Vagina (tissue), 2 donors: Measurements from ENCODE around the gene LRRC1. TPM values are rescaled to one million over a fixed set of nuclear protein-coding genes. Genes with fewer than 3 reads are reported as not detected.

Source experiments
- DNase-seq, 2 donors: peaks; one replicate each; pipeline ENCODE4 v3.0.0-alpha.2; 2017; ENCODE audit errors: extremely low spot score in 2 of 2
- H3K27ac ChIP-seq: fragments of 200-600 bp; sonication (generic); one replicate; pipeline ENCODE4 v1.5.1; 2019
- H3K27me3 ChIP-seq: fragments of 200-600 bp; sonication (generic); one replicate; pipeline ENCODE4 v1.5.1; 2019
- H3K36me3 ChIP-seq, 2 donors: fragments of 200-600 bp; sonication (generic); one replicate each; pipeline ENCODE4 v1.5.1; 2017 to 2019
- H3K4me1 ChIP-seq: fragments of 200-600 bp; sonication (generic); one replicate; pipeline ENCODE4 v1.5.1; 2019
- H3K4me3 ChIP-seq, 2 donors: fragments of 200-600 bp; sonication (generic); 1 replicate in 1 of 2; 2 replicates in 1 of 2; pipeline ENCODE4 v1.5.1; 2016 to 2019
- H3K9me3 ChIP-seq: fragments of 200-600 bp; sonication (generic); one replicate; pipeline ENCODE4 v1.5.1; 2019
- POLR2A ChIP-seq, 2 donors: fragments of 450-650 bp; IDR thresholded peaks; one replicate each; pipeline ENCODE4 v1.6.1; 2017; ENCODE audit warnings: antibody characterized with exemption in 2 of 2, mild to moderate bottlenecking in 2 of 2, moderate library complexity in 2 of 2
- POLR2AphosphoS5 ChIP-seq, 2 donors: sonication (generic); formaldehyde crosslinking; IDR thresholded peaks; one replicate each; pipeline ENCODE4 v1.9.0; 2017; ENCODE audit warnings: antibody characterized with exemption in 2 of 2, mild to moderate bottlenecking in 2 of 2, low read depth in 1 of 2; ENCODE audit not compliant: insufficient read depth in 1 of 2
- intact Hi-C: fragments of 100-400 bp; cut with DNase I; formaldehyde crosslinking; loops from one replicate; pipeline ENCODE4 v1.15.1; 2023
- total RNA-seq: library from RNA; depleted of rRNA; stranded (reverse); fragments of >200 nt; gene quantifications from one replicate; pipeline ENCODE4 v1.2.3, GENCODE V29; 2016
- TF ChIP-seq, protein P1 (sequence below), 3 experiments: fragments of 450-650 bp in 2 of 3; fragments of 200-600 bp in 1 of 3; sonication (generic) in 1 of 3; IDR thresholded peaks; one replicate each; pipeline ENCODE4 v1.5.1; 2017 to 2019; ENCODE audit warnings: antibody characterized with exemption in 3 of 3, mild to moderate bottlenecking in 2 of 3, moderate library complexity in 2 of 3

Gene LRRC1
- total RNA-seq, 1 donor from 2014 or later = 52.5 TPM

DNA sequence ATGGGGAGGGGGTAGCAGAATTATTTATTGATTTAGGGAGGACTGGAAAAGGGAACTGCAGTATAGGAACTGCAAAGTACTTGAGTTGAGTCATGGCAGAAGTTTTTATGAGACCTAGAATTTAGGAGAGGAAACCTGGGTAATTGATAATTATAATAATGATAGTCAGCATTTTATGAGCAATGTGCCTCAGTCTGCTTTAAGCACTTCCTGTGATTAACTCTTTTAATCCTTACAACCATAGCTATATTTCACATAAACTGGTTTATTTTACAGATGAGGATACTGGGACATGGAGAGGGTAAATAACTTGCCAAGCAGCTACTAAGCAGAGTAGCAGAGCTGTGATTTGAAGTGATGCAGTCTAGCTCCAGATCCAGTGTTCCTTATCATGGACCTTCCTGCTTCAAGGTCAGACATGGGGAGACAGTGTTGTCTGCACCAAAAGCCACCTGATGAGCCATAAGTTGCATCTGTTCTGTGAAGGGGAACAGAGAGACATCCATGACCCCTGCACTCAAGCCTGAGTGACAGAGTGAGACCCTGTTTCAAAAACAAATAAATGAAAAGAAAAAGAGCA, 13.6 kb downstream of the LRRC1 start:
- TF ChIP-seq, protein P1, sequence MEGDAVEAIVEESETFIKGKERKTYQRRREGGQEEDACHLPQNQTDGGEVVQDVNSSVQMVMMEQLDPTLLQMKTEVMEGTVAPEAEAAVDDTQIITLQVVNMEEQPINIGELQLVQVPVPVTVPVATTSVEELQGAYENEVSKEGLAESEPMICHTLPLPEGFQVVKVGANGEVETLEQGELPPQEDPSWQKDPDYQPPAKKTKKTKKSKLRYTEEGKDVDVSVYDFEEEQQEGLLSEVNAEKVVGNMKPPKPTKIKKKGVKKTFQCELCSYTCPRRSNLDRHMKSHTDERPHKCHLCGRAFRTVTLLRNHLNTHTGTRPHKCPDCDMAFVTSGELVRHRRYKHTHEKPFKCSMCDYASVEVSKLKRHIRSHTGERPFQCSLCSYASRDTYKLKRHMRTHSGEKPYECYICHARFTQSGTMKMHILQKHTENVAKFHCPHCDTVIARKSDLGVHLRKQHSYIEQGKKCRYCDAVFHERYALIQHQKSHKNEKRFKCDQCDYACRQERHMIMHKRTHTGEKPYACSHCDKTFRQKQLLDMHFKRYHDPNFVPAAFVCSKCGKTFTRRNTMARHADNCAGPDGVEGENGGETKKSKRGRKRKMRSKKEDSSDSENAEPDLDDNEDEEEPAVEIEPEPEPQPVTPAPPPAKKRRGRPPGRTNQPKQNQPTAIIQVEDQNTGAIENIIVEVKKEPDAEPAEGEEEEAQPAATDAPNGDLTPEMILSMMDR (IDR thresholded peaks at IDR 0.05) = no peak
- TF ChIP-seq POLR2AphosphoS5 (IDR thresholded peaks at IDR 0.05; ENCODE audit: insufficient read depth in 1 of 2, low read depth in 1 of 2) (no peak), POLR2A (IDR thresholded peaks at IDR 0.05) (no peak)
- no peaks in the 10 kb centered on the region for H3K9me3 ChIP-seq
- intact Hi-C loops = no loop called here
- H3K36me3 ChIP-seq = no peaks in the 10 kb centered on the region
- no peak for DNase-seq
- H3K4me3 ChIP-seq = no peak overlapping the region
- peaks cover 32% of the 10 kb centered on the region for H3K4me1 ChIP-seq
- H3K27me3 ChIP-seq = no peaks in the 10 kb centered on the region
- no peak overlapping the region for H3K27ac ChIP-seq

GRCh38 chr6:53809691-53810090, 14.9 kb downstream of the LRRC1 start:
- no peaks in the 10 kb centered on the region for H3K36me3 ChIP-seq
- H3K27ac ChIP-seq = no peak overlapping the region
- no peak overlapping the region for H3K4me3 ChIP-seq
- intact Hi-C loops = no loop called here
- H3K9me3 ChIP-seq = no peaks in the 10 kb centered on the region
- TF ChIP-seq POLR2A (IDR thresholded peaks at IDR 0.05) (no peak), POLR2AphosphoS5 (IDR thresholded peaks at IDR 0.05; ENCODE audit: insufficient read depth in 1 of 2, low read depth in 1 of 2) (no peak)
- TF ChIP-seq, protein P1 (IDR thresholded peaks at IDR 0.05) = no peak
- H3K27me3 ChIP-seq = no peaks in the 10 kb centered on the region
- DNase-seq = no peak
- peaks cover 41% of the 10 kb centered on the region for H3K4me1 ChIP-seq

DNA sequence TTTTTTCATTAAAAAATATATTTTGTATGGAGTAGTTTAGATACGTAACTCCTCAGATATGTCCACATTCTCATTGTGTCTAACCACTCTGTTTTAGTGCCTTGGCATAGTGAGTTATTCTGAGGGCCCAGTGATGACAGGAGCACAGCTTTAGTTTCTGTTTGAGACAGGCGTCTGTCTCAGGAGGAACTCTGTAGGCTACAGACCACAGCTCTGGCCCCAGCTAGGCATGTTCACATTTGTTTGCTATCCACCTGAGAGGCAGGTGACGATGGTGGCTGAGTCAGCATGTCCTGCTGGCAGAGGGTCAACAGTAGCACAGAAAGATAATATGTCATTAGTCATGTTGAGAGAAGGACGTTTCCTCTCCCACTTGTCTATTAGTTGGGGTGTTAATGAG, 16.3 kb downstream of the LRRC1 start:
- intact Hi-C loops = no loop called here
- H3K9me3 ChIP-seq = no peaks in the 10 kb centered on the region
- H3K27me3 ChIP-seq = no peaks in the 10 kb centered on the region
- no peak overlapping the region for H3K4me3 ChIP-seq
- no peak overlapping the region for H3K27ac ChIP-seq
- peaks cover 54% of the 10 kb centered on the region for H3K4me1 ChIP-seq
- TF ChIP-seq POLR2A (IDR thresholded peaks at IDR 0.05) = no peak
- peak in 1 of 2 donors; percentile 70 for TF ChIP-seq POLR2AphosphoS5 (IDR thresholded peaks at IDR 0.05; ENCODE audit: insufficient read depth in 1 of 2, low read depth in 1 of 2)
- no peak for DNase-seq
- H3K36me3 ChIP-seq = no peaks in the 10 kb centered on the region

GRCh38 chr6:53811746-53812145, 16.9 kb downstream of the LRRC1 start:
- intact Hi-C loops = no loop called here
- Histone ChIP-seq H3K9me3 (no peaks in the 10 kb centered on the region), H3K4me3 (no peak overlapping the region), H3K27ac (no peak overlapping the region), H3K27me3 (no peaks in the 10 kb centered on the region), H3K4me1 (peaks cover 57% of the 10 kb centered on the region), H3K36me3 (no peaks in the 10 kb centered on the region)
- DNase-seq = no peak
- TF ChIP-seq POLR2A (IDR thresholded peaks at IDR 0.05) = no peak
- TF ChIP-seq POLR2AphosphoS5 (IDR thresholded peaks at IDR 0.05; ENCODE audit: insufficient read depth in 1 of 2, low read depth in 1 of 2) = no peak

GRCh38 chr6:53813096-53813495, 18.3 kb downstream of the LRRC1 start:
- Histone ChIP-seq H3K36me3 (no peaks in the 10 kb centered on the region), H3K4me3 (no peak overlapping the region), H3K9me3 (no peaks in the 10 kb centered on the region), H3K27ac (no peak overlapping the region), H3K27me3 (no peaks in the 10 kb centered on the region), H3K4me1 (peaks cover 57% of the 10 kb centered on the region)
- TF ChIP-seq, protein P1 (IDR thresholded peaks at IDR 0.05) = no peak
- TF ChIP-seq POLR2AphosphoS5 (IDR thresholded peaks at IDR 0.05; ENCODE audit: insufficient read depth in 1 of 2, low read depth in 1 of 2) = no peak
- TF ChIP-seq POLR2A (IDR thresholded peaks at IDR 0.05) = no peak
- intact Hi-C loops = no loop called here
- DNase-seq = no peak

GRCh38 chr6:53813801-53814200, 19.0 kb downstream of the LRRC1 start:
- Histone ChIP-seq H3K9me3 (no peaks in the 10 kb centered on the region), H3K4me3 (no peak overlapping the region)

More at GRCh38 chr6:53813801-53814200, 19.0 kb downstream of the LRRC1 start:
- intact Hi-C loops = no loop called here
- H3K36me3 ChIP-seq = no peaks in the 10 kb centered on the region
- no peak for DNase-seq
- TF ChIP-seq, protein P1 (IDR thresholded peaks at IDR 0.05) = no peak
- TF ChIP-seq POLR2A (IDR thresholded peaks at IDR 0.05) (no peak), POLR2AphosphoS5 (IDR thresholded peaks at IDR 0.05; ENCODE audit: insufficient read depth in 1 of 2, low read depth in 1 of 2) (no peak)
- H3K4me1 ChIP-seq = peaks cover 64% of the 10 kb centered on the region
- no peak overlapping the region for H3K27ac ChIP-seq
- H3K27me3 ChIP-seq = no peaks in the 10 kb centered on the region
